ENCODE results near the gene SORCS2. TPM values are rescaled to one million over a fixed set of nuclear protein-coding genes. Genes with fewer than 3 reads are reported as not detected.

Gene SORCS2
- total RNA-seq, 1 donor from 2014 or later = 3.1 TPM

DNA sequence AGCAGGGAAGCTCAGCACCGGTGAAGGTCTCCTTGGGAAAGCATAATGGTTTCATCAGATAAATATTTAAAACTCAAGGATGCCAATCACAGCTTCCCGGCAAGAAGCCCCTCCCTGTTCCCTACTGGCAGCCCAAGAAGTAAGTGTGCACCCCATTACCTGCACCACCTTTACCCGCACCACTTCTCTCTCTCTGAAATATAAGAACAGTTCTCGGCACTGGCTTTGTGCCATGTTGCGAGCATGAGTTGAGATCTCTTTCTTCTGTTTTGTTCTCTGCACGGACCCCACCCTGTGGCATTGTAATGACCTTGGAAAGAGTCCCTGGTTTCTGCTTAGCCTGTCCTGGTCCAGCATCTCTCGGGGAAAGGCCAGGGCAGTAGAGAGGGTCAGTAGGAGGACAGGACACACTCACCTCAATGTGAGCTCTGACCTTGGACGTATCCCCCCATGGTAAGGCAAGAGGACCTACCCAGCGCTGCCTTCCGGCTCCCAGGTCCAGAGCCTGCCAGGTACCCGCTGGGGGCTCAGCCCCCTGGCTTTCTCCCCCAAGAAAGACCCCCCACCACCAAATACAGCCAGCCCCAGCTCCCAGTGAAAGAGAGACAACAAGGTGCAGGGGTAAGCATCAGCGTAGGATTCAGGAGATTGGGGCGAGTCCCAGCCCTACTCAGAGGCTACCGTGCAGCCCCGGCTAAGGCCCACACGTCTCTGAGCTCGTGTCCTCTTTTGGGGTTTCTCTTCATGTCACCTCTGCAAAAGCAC is 161.7 kb downstream of the SORCS2 start:
- Histone ChIP-seq H3K9me3 (ENCODE audit: control insufficient read depth in 3 of 3, low read length in 3 of 3) (no peaks in the 10 kb centered on the region), H3K27me3 (ENCODE audit: control insufficient read depth in 3 of 3, insufficient read depth in 3 of 3, low read length in 3 of 3) (peaks cover 0 to 9% (median 0%) of the 10 kb centered on the region in 3 donors)

GRCh38 chr4:7354927-7355326 is 162.6 kb downstream of the SORCS2 start:
- peaks cover 0 to 5% (median 0%) of the 10 kb centered on the region in 3 donors for H3K4me1 ChIP-seq (ENCODE audit: control insufficient read depth in 3 of 3, insufficient read depth in 3 of 3, low read length in 3 of 3)
- no peaks in the 10 kb centered on the region for H3K9me3 ChIP-seq (ENCODE audit: control insufficient read depth in 3 of 3, low read length in 3 of 3)
- H3K9ac ChIP-seq (ENCODE audit: low read depth in 1 of 3, low read length in 3 of 3) = no peak overlapping the region
- peaks cover 0 to 9% (median 0%) of the 10 kb centered on the region in 3 donors for H3K27me3 ChIP-seq (ENCODE audit: control insufficient read depth in 3 of 3, insufficient read depth in 3 of 3, low read length in 3 of 3)
- H3K27ac ChIP-seq (ENCODE audit: low read depth, low read length) = no peak overlapping the region
- no peaks in the 10 kb centered on the region for H3K36me3 ChIP-seq (ENCODE audit: control insufficient read depth in 3 of 3, insufficient read depth in 3 of 3, low read length in 3 of 3)
- no peak overlapping the region for H3K4me3 ChIP-seq (ENCODE audit: low read length in 3 of 3)

More for the DNA sequence above, 161.7 kb downstream of the SORCS2 start:
- no peak overlapping the region for H3K4me3 ChIP-seq (ENCODE audit: low read length in 3 of 3)
- no peaks in the 10 kb centered on the region for H3K36me3 ChIP-seq (ENCODE audit: control insufficient read depth in 3 of 3, insufficient read depth in 3 of 3, low read length in 3 of 3)
- H3K9ac ChIP-seq (ENCODE audit: low read depth in 1 of 3, low read length in 3 of 3) = no peak overlapping the region
- no peak overlapping the region for H3K27ac ChIP-seq (ENCODE audit: low read depth, low read length)
- peaks cover 0 to 5% (median 0%) of the 10 kb centered on the region in 3 donors for H3K4me1 ChIP-seq (ENCODE audit: control insufficient read depth in 3 of 3, insufficient read depth in 3 of 3, low read length in 3 of 3)

DNA sequence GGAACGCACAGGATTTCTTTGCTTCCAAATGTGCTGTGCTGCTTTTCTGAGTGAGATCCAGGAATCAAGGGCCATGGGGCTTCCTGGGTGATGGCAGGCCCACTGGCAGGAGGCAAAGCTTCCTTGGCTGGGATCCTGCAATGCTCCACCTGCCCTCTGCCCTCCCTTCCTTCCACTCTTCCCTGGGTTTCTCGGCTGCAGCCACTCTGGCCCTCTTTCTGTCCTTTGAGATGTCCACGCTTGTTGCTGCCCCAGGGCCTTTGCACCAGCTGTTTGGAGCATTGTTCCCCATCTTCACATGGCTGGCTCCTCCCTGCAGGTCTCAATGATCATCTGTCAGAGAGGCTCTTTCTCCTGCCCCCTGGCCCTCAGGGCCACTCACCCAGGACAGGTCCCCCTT is 163.5 kb downstream of the SORCS2 start:
- peaks cover 0 to 9% (median 0%) of the 10 kb centered on the region in 3 donors for H3K27me3 ChIP-seq (ENCODE audit: control insufficient read depth in 3 of 3, insufficient read depth in 3 of 3, low read length in 3 of 3)
- H3K36me3 ChIP-seq (ENCODE audit: control insufficient read depth in 3 of 3, insufficient read depth in 3 of 3, low read length in 3 of 3) = no peaks in the 10 kb centered on the region
- no peak overlapping the region for H3K27ac ChIP-seq (ENCODE audit: low read depth, low read length)
- no peaks in the 10 kb centered on the region for H3K9me3 ChIP-seq (ENCODE audit: control insufficient read depth in 3 of 3, low read length in 3 of 3)
- peaks cover 0 to 5% (median 0%) of the 10 kb centered on the region in 3 donors for H3K4me1 ChIP-seq (ENCODE audit: control insufficient read depth in 3 of 3, insufficient read depth in 3 of 3, low read length in 3 of 3)
- H3K4me3 ChIP-seq (ENCODE audit: low read length in 3 of 3) = no peak overlapping the region
- no peak overlapping the region for H3K9ac ChIP-seq (ENCODE audit: low read depth in 1 of 3, low read length in 3 of 3)

- Histone ChIP-seq H3K9me3 (ENCODE audit: control insufficient read depth in 3 of 3, low read length in 3 of 3) (no peaks in the 10 kb centered on the region), H3K9ac (ENCODE audit: low read depth in 1 of 3, low read length in 3 of 3) (no peak overlapping the region), H3K4me3 (ENCODE audit: low read length in 3 of 3) (no peak overlapping the region), H3K4me1 (ENCODE audit: control insufficient read depth in 3 of 3, insufficient read depth in 3 of 3, low read length in 3 of 3) (peaks cover 0 to 11% (median 2%) of the 10 kb centered on the region in 3 donors), H3K27ac (ENCODE audit: low read depth, low read length) (no peak overlapping the region), H3K36me3 (ENCODE audit: control insufficient read depth in 3 of 3, insufficient read depth in 3 of 3, low read length in 3 of 3) (no peaks in the 10 kb centered on the region), H3K27me3 (ENCODE audit: control insufficient read depth in 3 of 3, insufficient read depth in 3 of 3, low read length in 3 of 3) (peaks cover 0 to 9% (median 0%) of the 10 kb centered on the region in 3 donors)
Measured at GRCh38 chr4:7356667-7357310, 164.5 kb downstream of the SORCS2 start.

GRCh38 chr4:7357323-7357722 is 165.0 kb downstream of the SORCS2 start:
- H3K9me3 ChIP-seq (ENCODE audit: control insufficient read depth in 3 of 3, low read length in 3 of 3) = no peaks in the 10 kb centered on the region
- no peaks in the 10 kb centered on the region for H3K36me3 ChIP-seq (ENCODE audit: control insufficient read depth in 3 of 3, insufficient read depth in 3 of 3, low read length in 3 of 3)
- H3K4me1 ChIP-seq (ENCODE audit: control insufficient read depth in 3 of 3, insufficient read depth in 3 of 3, low read length in 3 of 3) = peaks cover 0 to 11% (median 2%) of the 10 kb centered on the region in 3 donors
- no peak overlapping the region for H3K9ac ChIP-seq (ENCODE audit: low read depth in 1 of 3, low read length in 3 of 3)
- H3K27ac ChIP-seq (ENCODE audit: low read depth, low read length) = no peak overlapping the region
- H3K27me3 ChIP-seq (ENCODE audit: control insufficient read depth in 3 of 3, insufficient read depth in 3 of 3, low read length in 3 of 3) = peaks cover 0 to 11% (median 0%) of the 10 kb centered on the region in 3 donors
- H3K4me3 ChIP-seq (ENCODE audit: low read length in 3 of 3) = no peak overlapping the region

DNA sequence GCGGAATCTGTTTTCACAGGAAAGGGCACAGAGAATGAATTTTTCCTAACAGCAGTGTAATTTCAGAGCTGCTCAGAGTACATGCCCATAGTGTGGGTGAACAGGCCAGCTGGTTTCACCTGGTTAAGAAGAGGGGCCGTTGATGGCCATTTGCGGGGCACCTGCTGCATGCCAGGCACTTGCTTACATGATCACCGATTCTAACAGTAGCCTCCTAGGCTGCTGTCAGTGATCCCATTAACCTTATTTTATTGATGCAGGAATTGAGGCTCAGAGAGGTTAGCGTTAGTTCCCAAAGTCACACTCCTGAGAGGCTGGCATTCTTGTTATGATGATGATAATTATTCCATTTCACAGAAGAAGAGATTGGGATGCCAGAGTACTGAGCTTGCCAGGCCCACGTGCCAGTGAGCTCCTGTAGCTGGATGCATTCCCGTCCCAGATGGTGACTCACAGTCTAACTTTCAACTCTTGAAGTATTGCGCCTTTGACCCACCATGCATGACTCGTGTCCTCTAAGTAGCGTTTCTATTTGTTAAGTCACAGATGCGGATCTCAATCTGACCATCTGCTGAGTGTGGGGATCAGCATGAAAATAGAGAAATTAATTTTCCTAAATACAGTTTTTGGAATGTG is 165.9 kb downstream of the SORCS2 start:
- Histone ChIP-seq H3K36me3 (ENCODE audit: control insufficient read depth in 3 of 3, insufficient read depth in 3 of 3, low read length in 3 of 3) (no peaks in the 10 kb centered on the region), H3K9ac (ENCODE audit: low read depth in 1 of 3, low read length in 3 of 3) (no peak overlapping the region), H3K4me1 (ENCODE audit: control insufficient read depth in 3 of 3, insufficient read depth in 3 of 3, low read length in 3 of 3) (peaks cover 0 to 11% (median 2%) of the 10 kb centered on the region in 3 donors), H3K4me3 (ENCODE audit: low read length in 3 of 3) (no peak overlapping the region), H3K27me3 (ENCODE audit: control insufficient read depth in 3 of 3, insufficient read depth in 3 of 3, low read length in 3 of 3) (peaks cover 0 to 10% (median 0%) of the 10 kb centered on the region in 3 donors), H3K27ac (ENCODE audit: low read depth, low read length) (no peak overlapping the region), H3K9me3 (ENCODE audit: control insufficient read depth in 3 of 3, low read length in 3 of 3) (no peaks in the 10 kb centered on the region)

GRCh38 chr4:7359400-7360062 is 167.2 kb downstream of the SORCS2 start:
- Histone ChIP-seq H3K9ac (ENCODE audit: low read depth in 1 of 3, low read length in 3 of 3) (no peak overlapping the region), H3K36me3 (ENCODE audit: control insufficient read depth in 3 of 3, insufficient read depth in 3 of 3, low read length in 3 of 3) (no peaks in the 10 kb centered on the region), H3K9me3 (ENCODE audit: control insufficient read depth in 3 of 3, low read length in 3 of 3) (no peaks in the 10 kb centered on the region), H3K4me3 (ENCODE audit: low read length in 3 of 3) (no peak overlapping the region), H3K4me1 (ENCODE audit: control insufficient read depth in 3 of 3, insufficient read depth in 3 of 3, low read length in 3 of 3) (peaks cover 0 to 11% (median 2%) of the 10 kb centered on the region in 3 donors), H3K27ac (ENCODE audit: low read depth, low read length) (no peak overlapping the region), H3K27me3 (ENCODE audit: control insufficient read depth in 3 of 3, insufficient read depth in 3 of 3, low read length in 3 of 3) (peaks cover 0 to 10% (median 0%) of the 10 kb centered on the region in 3 donors)

- no peak overlapping the region for H3K27ac ChIP-seq (ENCODE audit: low read depth, low read length)
Measured at GRCh38 chr4:7360806-7361205, 168.5 kb downstream of the SORCS2 start.

GRCh38 chr4:7361280-7361895 is 169.1 kb downstream of the SORCS2 start:
- no peak overlapping the region for H3K4me3 ChIP-seq (ENCODE audit: low read length in 3 of 3)

More at GRCh38 chr4:7360806-7361205, 168.5 kb downstream of the SORCS2 start:
- Histone ChIP-seq H3K27me3 (ENCODE audit: control insufficient read depth in 3 of 3, insufficient read depth in 3 of 3, low read length in 3 of 3) (peaks cover 0 to 16% (median 5%) of the 10 kb centered on the region in 3 donors), H3K36me3 (ENCODE audit: control insufficient read depth in 3 of 3, insufficient read depth in 3 of 3, low read length in 3 of 3) (no peaks in the 10 kb centered on the region), H3K9ac (ENCODE audit: low read depth in 1 of 3, low read length in 3 of 3) (no peak overlapping the region), H3K4me3 (ENCODE audit: low read length in 3 of 3) (no peak overlapping the region), H3K9me3 (ENCODE audit: control insufficient read depth in 3 of 3, low read length in 3 of 3) (no peaks in the 10 kb centered on the region), H3K4me1 (ENCODE audit: control insufficient read depth in 3 of 3, insufficient read depth in 3 of 3, low read length in 3 of 3) (peaks cover 5 to 24% (median 12%) of the 10 kb centered on the region in 3 donors)

More at GRCh38 chr4:7361280-7361895, 169.1 kb downstream of the SORCS2 start:
- Histone ChIP-seq H3K9me3 (ENCODE audit: control insufficient read depth in 3 of 3, low read length in 3 of 3) (no peaks in the 10 kb centered on the region), H3K27ac (ENCODE audit: low read depth, low read length) (no peak overlapping the region), H3K4me1 (ENCODE audit: control insufficient read depth in 3 of 3, insufficient read depth in 3 of 3, low read length in 3 of 3) (peaks cover 5 to 30% (median 16%) of the 10 kb centered on the region in 3 donors), H3K9ac (ENCODE audit: low read depth in 1 of 3, low read length in 3 of 3) (no peak overlapping the region), H3K27me3 (ENCODE audit: control insufficient read depth in 3 of 3, insufficient read depth in 3 of 3, low read length in 3 of 3) (peaks cover 0 to 22% (median 5%) of the 10 kb centered on the region in 3 donors), H3K36me3 (ENCODE audit: control insufficient read depth in 3 of 3, insufficient read depth in 3 of 3, low read length in 3 of 3) (no peaks in the 10 kb centered on the region)

Measured in skeletal muscle tissue (tissue), 4 donors.